Measurements from ENCODE around the gene KRTAP1-1.
"Not testable (repeated sequence)": the region's sequence is repeated elsewhere in the genome, so short reads cannot be mapped to it uniquely, and the experiment has no call there.

KRTAP1-1 gene

GRCh38 chr17:41058741-41059140 is 17.5 kb upstream of the KRTAP1-1 start:
- Histone ChIP-seq H3K36me3 (replicated peaks; ENCODE audit: low read depth, low read length) (no peaks in the 10 kb centered on the region), H3K9ac (ENCODE audit: low read length) (no peak overlapping the region), H3K4me2 (ENCODE audit: low read length) (no peak overlapping the region), H2AFZ (ENCODE audit: low read depth, low read length) (no peak overlapping the region), H3K9me3 (ENCODE audit: insufficient read depth, low read length) (no peaks in the 10 kb centered on the region), H4K20me1 (ENCODE audit: insufficient read depth, low read length) (no peaks in the 10 kb centered on the region), H3K79me2 (ENCODE audit: low read length) (no peaks in the 10 kb centered on the region), H3K4me1 (ENCODE audit: low read length) (no peaks in the 10 kb centered on the region), H3K27me3 (ENCODE audit: low read depth, low read length) (peaks cover 23% of the 10 kb centered on the region), H3K4me3 (ENCODE audit: low read length) (no peak overlapping the region), H3K27ac (ENCODE audit: low read length) (no peak overlapping the region)
- TF ChIP-seq, protein P1, sequence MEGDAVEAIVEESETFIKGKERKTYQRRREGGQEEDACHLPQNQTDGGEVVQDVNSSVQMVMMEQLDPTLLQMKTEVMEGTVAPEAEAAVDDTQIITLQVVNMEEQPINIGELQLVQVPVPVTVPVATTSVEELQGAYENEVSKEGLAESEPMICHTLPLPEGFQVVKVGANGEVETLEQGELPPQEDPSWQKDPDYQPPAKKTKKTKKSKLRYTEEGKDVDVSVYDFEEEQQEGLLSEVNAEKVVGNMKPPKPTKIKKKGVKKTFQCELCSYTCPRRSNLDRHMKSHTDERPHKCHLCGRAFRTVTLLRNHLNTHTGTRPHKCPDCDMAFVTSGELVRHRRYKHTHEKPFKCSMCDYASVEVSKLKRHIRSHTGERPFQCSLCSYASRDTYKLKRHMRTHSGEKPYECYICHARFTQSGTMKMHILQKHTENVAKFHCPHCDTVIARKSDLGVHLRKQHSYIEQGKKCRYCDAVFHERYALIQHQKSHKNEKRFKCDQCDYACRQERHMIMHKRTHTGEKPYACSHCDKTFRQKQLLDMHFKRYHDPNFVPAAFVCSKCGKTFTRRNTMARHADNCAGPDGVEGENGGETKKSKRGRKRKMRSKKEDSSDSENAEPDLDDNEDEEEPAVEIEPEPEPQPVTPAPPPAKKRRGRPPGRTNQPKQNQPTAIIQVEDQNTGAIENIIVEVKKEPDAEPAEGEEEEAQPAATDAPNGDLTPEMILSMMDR (IDR thresholded peaks at IDR 0.05; ENCODE audit: low read depth, low read length), result no peak
- TF ChIP-seq EZH2phosphoT487 (IDR thresholded peaks at IDR 0.05; ENCODE audit: low read depth), result no peak

GRCh38 chr17:41057547-41057946 is 16.3 kb upstream of the KRTAP1-1 start:
- H3K9me3 ChIP-seq (ENCODE audit: insufficient read depth, low read length), result no peaks in the 10 kb centered on the region
- H3K27ac ChIP-seq (ENCODE audit: low read length), result no peak overlapping the region

DNA sequence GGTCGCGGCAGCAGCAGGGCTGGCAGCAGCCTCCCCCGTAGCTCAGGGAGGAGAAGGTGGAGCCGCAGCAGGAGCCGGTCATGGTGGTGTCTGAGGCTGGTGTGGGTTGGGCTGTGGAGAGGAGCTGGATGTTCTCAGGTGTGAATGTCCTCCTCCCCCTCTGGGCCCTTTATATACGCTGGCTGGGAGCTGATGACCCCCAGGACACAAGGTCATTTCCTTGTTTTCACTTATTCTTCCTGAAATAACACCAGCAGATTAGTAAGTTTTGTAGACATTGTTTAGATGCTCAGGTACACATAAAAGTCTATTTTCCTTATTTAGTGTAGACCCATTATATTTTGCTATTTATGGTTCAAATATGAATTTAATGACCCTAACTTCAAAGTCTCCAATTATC is 13.9 kb upstream of the KRTAP1-1 start, which contains the start of gene KRTAP2-2:
KRTAP2-2 (minus strand) TSS at position 101 of the 400 bp plus-strand sequence; CDS start at position 82, 19 bp downstream.
- not testable (repeated sequence) for H4K20me1 ChIP-seq (ENCODE audit: insufficient read depth, low read length); H3K4me2 ChIP-seq (ENCODE audit: low read length); H3K27me3 ChIP-seq (ENCODE audit: low read depth, low read length); H3K4me3 ChIP-seq (ENCODE audit: low read length); H3K9me3 ChIP-seq (ENCODE audit: insufficient read depth, low read length); H3K27ac ChIP-seq (ENCODE audit: low read length); H2AFZ ChIP-seq (ENCODE audit: low read depth, low read length); H3K79me2 ChIP-seq (ENCODE audit: low read length); H3K4me1 ChIP-seq (ENCODE audit: low read length); H3K9ac ChIP-seq (ENCODE audit: low read length); H3K36me3 ChIP-seq (replicated peaks; ENCODE audit: low read depth, low read length)

More at GRCh38 chr17:41057547-41057946, 16.3 kb upstream of the KRTAP1-1 start:
- peaks cover 29% of the 10 kb centered on the region for H3K27me3 ChIP-seq (ENCODE audit: low read depth, low read length)
- H3K9ac ChIP-seq (ENCODE audit: low read length), result no peak overlapping the region
- H3K4me3 ChIP-seq (ENCODE audit: low read length), result no peak overlapping the region
- H2AFZ ChIP-seq (ENCODE audit: low read depth, low read length), result no peak overlapping the region
- no peaks in the 10 kb centered on the region for H3K36me3 ChIP-seq (replicated peaks; ENCODE audit: low read depth, low read length)
- no peaks in the 10 kb centered on the region for H3K4me1 ChIP-seq (ENCODE audit: low read length)
- H3K4me2 ChIP-seq (ENCODE audit: low read length), result no peak overlapping the region
- no peaks in the 10 kb centered on the region for H4K20me1 ChIP-seq (ENCODE audit: insufficient read depth, low read length)
- no peak for TF ChIP-seq EZH2phosphoT487 (IDR thresholded peaks at IDR 0.05; ENCODE audit: low read depth)
- TF ChIP-seq, protein P1 (IDR thresholded peaks at IDR 0.05; ENCODE audit: low read depth, low read length), result no peak
- no peaks in the 10 kb centered on the region for H3K79me2 ChIP-seq (ENCODE audit: low read length)

- not testable (repeated sequence) for H3K4me2 ChIP-seq (ENCODE audit: low read length); H3K9me3 ChIP-seq (ENCODE audit: insufficient read depth, low read length); H3K79me2 ChIP-seq (ENCODE audit: low read length); H4K20me1 ChIP-seq (ENCODE audit: insufficient read depth, low read length); H3K9ac ChIP-seq (ENCODE audit: low read length); H3K27ac ChIP-seq (ENCODE audit: low read length); H3K4me1 ChIP-seq (ENCODE audit: low read length); H3K27me3 ChIP-seq (ENCODE audit: low read depth, low read length); H3K4me3 ChIP-seq (ENCODE audit: low read length); H3K36me3 ChIP-seq (replicated peaks; ENCODE audit: low read depth, low read length); H2AFZ ChIP-seq (ENCODE audit: low read depth, low read length)
These were observed 13.3 kb upstream of the KRTAP1-1 start for GRCh38 chr17:41054556-41054955.

DNA sequence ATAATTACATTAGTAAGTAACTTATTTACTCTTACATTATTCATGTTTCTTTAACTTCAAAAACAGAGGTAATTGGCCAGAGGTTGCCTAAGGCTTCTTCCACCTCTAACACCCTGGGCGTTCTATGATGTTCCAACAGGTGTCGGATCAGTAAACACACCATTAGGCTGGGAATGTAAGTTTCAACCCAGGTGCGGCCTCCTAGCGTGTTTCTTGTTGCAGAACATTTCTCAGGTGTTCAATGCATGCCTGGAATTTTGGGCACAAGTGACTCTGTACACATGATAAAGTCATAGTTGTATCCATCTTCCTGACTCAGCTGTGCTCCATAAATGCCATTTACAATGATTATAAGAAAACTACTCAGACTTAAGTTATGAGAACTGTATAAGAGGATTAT is 12.8 kb upstream of the KRTAP1-1 start:
- H3K27ac ChIP-seq (ENCODE audit: low read length), result no peak overlapping the region
- no peak overlapping the region for H3K4me3 ChIP-seq (ENCODE audit: low read length)
- H3K4me2 ChIP-seq (ENCODE audit: low read length), result no peak overlapping the region
- H3K79me2 ChIP-seq (ENCODE audit: low read length), result no peaks in the 10 kb centered on the region
- no peaks in the 10 kb centered on the region for H4K20me1 ChIP-seq (ENCODE audit: insufficient read depth, low read length)
- no peak overlapping the region for H3K9ac ChIP-seq (ENCODE audit: low read length)
- H3K9me3 ChIP-seq (ENCODE audit: insufficient read depth, low read length), result no peaks in the 10 kb centered on the region
- H3K36me3 ChIP-seq (replicated peaks; ENCODE audit: low read depth, low read length), result no peaks in the 10 kb centered on the region
- no peak for TF ChIP-seq EZH2phosphoT487 (IDR thresholded peaks at IDR 0.05; ENCODE audit: low read depth)
- TF ChIP-seq, protein P1 (IDR thresholded peaks at IDR 0.05; ENCODE audit: low read depth, low read length), result no peak
- H2AFZ ChIP-seq (ENCODE audit: low read depth, low read length), result no peak overlapping the region
- H3K4me1 ChIP-seq (ENCODE audit: low read length), result no peaks in the 10 kb centered on the region
- peaks cover 6% of the 10 kb centered on the region; the same call in 1 of the 2 replicates for H3K27me3 ChIP-seq (ENCODE audit: low read depth, low read length)

Data from OCI-LY3 (cell line).